Measurements from ENCODE around the gene RHOBTB3.

GRCh38 chr5:95721582-95722295 is 9.4 kb upstream of the RHOBTB3 start:
- no peak for TF ChIP-seq CTCF (IDR thresholded peaks at IDR 0.05)
- TF ChIP-seq POLR2A (IDR thresholded peaks at IDR 0.05), result no peak
